HG03571 (cell line): ENCODE measurements around the gene EMC10.
"Not testable (repeated sequence)": the region's sequence is repeated elsewhere in the genome, so short reads cannot be mapped to it uniquely, and the experiment has no call there.

Experiments used
- ATAC-seq: cut with Tn5 transposase; IDR thresholded peaks from one replicate; pipeline ENCODE4 v1.9.1; 2021; ENCODE audit not compliant: unreplicated experiment

Gene EMC10

DNA sequence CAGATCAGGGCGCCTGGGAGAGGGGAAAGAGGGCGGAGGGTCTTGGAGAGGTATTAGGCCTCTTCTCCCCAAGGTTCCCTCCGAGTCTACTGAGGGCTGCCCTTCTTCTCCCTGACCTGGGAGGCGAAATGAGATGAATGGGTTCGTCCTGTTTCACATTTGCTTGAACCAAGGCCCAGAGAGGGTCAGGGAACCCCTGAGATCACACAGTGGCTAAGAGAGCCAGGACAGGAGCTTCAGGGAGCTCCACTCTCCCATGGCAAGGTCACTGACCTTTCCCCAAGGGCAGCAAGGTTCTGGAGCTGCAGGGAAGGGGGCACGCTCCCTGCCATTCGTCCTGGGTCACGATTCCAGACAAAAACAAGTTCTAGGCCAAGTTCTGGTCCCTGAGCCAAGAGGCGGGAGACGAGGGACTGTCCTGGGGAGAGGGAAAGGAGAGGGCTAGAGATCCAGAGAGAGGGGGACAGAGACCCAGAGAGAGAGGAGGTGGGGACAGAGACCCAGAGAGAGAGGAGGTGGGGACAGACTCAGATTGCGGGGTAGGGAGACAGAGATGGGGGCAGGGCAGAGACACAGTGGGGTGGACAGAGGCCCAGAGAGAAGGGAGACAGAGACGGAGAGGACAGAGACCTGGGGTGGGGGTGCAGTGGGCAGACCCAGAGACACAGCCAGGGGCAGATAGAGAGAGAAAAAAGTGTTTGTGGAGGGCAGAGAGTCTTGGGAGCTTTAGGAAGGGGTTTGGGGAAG, 36.9 kb downstream of the EMC10 start:
- ATAC-seq, result no peak

DNA sequence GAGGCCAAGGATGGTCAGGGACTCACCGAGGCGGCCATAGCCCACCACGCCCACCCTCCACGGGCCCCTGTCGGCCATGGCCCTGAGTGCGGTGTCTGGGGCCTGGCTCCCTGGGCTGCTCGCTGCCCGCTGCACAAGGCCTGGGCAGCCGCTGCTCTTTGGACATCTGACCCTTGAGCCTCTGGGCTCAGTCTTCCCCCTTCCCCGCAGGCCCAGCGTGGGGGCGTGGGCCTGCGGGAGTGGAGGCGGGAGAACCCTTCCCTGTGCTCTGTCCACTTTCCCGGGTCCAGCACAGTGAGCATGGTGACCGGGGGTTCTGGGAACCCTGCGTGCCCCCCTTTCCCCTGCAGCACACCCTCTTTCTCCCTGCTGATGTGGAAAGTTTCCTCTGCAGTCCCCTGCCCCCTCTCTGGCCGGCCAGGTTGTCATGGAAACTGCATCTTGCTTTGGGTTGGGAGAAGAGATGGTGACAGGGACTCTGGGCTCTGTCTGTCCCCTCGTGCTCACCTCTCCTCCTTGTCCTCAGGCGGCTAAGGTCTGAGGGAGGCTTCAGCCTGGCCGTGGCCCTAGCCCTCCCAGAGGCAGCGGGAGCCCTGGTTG, 37.5 kb downstream of the EMC10 start, which contains the start of gene ASPDH:
Gene ASPDH (minus strand): TSS at position 168 of the 600 bp plus-strand sequence. CDS start 90 bp downstream, at position 78.
- no peak for ATAC-seq

DNA sequence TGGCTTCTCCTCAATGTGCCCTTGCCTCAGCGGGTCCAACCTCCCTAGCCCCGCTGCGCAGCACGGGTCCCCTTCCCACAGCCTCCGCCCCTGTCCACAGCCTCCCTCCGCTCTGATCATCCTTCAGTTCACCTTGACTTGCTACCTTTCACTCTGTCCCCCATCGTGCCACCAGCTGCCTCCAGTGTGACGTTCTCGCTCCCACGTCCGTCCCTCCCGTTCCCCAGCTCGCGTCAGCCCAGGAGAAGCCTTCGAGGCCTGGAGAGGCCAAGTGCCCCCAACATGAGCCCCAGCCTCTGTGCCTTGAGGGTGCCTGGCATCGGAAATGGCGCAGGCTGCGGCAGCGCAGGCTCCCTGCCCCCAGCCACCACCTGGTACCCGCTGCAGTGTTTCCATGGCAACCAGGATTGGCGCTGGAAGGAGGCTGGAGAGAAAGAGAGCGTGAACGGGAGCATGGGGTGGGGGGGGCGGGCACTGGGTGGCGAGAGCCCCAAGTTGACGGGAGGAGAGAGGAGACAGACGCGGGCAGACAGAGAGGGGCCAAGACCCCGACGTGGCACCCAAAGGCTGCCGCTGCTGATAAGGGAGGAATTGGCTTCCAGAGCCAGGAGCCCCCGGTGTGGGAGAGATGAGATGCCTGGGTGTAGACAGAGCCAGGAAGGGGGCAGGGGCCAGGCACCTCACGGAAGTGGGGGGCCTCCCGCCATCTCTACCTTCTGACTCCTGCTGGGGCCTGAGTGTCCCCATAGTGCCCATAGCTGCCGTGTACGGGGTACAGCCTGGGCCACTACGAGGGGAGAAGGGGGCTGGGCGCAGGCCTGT, 38.2 kb downstream of the EMC10 start:
- no peak for ATAC-seq

DNA sequence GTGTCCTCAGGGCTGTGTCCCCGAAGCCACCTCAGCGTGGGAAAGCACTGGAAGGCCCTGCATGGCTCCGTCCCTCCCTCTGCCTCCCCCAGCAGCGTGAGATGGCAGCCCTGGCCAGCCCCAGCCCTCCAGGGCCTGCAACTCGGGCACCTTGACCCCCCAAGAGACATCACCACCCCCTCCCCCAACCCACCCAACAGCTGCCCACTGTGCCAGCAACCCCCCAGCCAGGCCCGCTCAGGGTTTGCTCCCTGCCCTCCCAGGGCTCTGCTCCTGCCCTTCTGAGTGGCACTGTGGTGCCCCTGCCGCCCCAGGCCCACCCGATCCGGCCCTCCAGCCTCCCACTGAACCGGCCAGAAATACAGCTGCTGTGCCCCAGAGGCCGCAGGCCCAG, 38.9 kb downstream of the EMC10 start:
- ATAC-seq, result no peak

DNA sequence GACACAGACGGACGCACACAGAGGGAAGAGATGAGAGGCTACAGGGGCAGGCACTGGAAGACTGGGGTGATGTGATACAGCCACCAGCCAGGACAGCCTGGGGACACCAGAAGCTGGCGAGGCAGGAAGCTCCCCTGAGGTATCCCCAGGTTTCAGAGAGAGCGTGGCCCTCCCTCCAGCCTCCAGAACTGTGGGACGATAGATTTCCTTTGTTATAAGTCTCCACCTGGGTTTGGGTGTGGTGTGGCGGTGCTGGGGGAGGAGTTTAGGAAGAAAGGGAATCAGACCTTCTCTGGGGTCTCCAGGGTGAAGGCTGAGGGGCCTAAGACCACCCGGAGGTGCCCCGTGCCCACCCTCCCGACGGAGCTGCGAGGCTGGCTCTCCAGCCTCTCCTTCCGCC, 40.1 kb downstream of the EMC10 start:
- no peak for ATAC-seq

DNA sequence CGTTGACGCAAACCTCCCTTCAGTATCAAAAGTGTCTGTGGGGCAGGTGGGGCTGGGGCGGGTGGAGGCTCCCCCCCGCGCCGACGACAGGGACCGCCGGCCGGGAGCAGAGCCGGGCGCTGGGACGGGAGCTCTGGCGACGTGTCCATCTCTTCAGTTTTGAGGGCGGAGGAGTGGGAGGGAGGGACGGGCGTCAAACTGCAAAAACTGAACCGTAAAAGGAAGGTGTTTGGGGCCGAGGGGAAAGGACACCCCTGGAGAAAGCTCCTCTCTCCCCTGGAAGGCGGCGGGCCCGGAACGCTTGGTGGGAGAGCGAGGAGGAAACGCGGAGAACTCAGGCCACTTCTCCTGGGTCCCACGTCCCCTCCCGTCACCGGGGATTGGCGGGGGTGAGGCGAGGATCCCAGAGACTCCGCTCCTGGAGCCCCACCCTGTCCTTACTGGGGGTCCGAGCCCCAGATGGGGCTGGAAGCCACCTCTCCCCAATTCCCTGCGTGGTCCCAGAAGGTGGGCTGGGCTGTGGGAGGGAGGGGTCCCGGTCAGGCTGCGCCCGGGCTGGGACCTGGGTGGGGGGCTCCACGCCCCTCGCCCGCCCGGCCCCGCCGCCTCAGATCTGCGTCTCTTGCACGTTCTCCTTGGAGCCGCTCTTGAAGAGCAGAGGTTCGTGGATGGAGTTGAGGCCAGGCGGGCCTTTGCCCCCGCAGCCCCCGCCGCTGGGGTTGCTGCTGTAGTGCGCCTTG, 40.8 kb downstream of the EMC10 start:
- no peak for ATAC-seq

DNA sequence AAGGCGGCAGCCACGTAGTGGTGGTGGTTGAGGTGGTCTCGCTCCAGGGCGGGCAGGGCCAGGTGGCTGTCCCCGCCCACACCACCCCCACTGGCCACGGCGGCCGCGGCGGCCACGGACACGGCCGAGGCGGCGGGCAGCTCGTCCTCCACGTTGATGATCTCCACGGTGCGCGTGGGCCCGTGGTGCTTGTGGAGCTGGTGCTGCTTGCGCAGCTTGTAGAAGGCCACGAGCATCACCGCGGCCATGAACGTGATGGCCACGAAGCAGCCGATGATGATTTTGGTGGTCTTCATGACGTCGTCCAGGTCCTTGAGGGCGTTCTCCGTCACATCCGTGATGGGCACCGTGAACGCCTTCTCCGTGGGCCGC, 41.4 kb downstream of the EMC10 start:
- ATAC-seq, result no peak

DNA sequence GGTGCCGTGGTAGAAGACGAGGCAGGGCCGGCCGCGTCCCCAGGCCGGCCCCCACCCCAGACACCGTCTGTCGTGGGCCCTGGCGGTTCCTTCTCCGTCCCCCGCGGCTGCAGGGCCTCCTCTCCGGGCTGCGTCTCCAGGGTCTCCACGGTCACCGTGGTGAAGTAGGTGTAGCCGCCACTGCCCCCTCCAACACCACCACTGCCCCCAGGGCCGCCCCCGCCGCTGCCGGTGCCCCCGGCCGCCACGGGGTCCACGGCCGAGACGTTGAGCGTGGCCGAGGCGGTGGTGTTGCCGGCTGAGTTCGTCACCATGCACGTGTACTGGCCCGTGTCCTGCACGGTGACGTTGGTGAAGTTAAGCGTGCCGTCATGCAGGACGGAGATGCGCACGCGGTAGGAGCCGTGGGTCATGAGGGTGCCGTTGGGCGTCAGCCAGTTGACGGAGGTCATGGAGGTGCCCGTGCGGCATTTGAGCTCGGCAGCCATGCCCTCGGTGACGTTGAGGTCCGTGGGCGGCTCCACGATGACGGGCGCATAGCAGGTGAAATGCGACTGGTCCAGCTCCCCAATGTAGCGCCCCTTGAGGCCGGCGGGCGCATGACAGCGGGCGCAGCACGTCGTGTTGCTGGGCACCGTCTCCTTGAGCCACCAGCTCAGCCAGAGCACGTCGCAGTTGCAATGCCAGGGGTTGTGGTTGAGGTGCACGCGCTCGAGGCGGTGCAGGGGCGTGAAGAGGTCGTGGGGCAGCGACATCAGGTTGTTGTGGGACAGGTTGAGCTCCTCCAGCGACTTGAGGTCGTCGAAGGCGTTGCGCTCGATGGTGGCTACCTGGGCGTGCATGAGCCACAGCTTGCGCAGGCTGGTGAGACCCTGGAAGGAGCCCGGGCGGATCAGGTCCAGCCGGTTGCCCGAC, 42.0 kb downstream of the EMC10 start:
- no peak for ATAC-seq

DNA sequence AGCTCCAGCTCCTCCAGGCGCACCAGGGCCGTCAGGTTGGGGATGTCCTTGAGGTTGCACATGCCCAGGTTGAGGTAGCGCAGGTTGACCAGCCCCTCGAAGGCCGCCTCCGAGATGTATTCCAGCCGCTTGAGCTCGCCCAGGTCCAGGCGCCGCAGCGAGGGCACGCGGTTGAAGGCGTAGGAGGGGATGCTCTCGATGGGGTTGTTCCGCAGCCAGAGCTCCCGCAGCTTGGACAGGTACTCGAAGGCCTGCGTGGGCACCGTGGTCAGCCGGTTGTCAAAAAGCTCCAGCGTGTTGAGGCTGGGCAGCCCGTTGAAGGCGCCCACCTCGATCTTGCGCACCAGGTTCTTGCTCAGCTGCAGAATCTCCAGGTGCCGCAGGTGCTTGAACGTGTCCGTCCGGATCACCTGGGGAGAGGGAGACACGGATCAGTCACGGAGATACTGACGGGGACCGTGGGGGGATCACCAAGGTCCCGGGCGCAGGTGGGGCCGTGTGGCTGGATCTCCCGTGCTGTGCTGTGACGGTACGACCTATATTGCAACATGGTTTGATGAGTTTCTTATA, 42.8 kb downstream of the EMC10 start:
- no peak for ATAC-seq

DNA sequence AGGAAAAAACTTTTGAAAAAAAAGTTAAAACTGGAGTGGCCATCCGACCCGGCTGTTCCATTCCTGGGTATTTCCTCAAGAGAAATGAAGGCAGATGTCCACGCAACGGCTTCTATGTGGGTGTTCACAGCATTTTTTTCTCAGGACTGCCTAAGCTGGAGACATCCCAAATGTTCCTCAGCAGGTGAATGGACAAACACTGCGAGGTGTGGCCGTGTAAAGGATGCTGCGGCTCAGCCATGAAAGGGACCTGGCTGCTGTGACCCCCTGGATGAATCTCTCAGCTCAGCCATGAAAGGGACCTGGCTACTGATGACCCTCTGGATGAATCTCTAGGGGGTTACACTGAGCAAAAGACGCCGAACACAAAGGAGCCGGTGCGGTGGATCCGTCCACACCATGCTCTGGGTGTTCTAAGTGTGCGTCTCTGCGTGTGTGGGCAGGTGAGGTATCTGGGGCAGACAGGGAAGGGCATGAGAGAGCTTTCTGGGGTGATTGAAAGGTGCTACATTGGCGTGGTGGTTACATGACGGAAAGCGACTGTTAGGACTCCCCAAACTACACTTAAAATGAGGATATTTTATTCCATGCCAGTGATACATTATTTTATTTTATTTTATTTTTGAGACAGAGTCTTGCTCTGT, 44.6 kb downstream of the EMC10 start:
- ATAC-seq, result no peak

DNA sequence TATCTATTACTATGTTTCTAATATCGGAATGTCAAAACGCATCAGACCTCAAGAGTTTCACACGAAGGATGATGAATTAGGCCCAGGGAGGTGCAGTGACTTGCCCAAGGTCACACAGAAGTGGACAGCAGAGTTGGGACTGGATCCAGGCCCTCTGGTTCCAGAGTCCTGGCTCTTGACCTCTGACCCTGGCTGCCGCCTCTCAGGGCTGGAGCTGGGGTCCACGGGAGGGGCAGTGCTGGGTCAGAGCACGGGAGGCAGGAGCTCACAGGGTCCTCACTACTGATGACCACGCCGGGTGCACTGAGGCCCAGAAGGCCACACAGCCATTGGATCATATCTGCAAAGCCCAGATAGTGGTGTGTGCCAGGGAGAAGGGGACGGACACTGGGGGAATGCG, 46.6 kb downstream of the EMC10 start:
- no peak for ATAC-seq

DNA sequence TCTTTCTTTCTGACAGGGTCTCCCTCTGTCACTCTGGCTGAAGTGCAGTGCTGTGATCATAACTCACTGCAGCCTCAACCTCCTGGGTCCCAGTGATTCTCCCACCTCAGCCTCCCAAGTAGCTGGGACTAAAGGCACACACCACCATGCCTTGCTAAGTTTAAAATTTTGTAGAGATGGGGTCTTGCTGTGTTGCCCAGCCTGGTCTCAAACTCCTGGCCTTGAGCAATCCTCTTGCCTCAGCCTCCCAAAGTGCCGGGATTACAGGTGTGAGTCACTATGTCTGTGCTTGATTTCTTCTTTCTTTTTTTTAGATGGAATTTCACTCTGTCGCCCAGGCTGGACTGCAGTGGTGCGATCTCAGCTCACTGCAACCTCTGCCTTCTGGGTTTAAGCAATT, 51.7 kb downstream of the EMC10 start:
- ATAC-seq, result not testable (repeated sequence)

DNA sequence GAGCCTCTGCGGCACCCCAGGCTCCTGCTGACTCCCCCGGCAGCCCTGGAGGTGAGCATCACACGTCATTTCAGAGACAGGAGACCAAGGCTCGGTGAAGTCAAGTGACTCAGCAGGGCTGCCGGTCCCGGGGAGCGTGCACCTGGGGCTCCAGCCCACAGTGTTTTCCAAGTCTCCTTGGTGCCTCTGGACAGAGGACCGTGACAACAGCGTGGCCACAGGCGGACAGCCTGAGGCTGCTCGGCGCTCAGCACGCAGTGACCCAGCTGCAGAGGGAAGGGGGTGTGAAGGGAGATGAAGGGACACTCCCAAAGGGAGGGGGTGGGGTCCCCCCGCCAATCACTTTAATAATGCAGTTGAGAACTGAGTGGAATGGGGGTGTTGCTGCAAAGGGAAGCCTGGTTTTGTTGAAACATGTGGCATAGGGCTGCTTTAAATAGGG, 54.9 kb downstream of the EMC10 start:
- ATAC-seq, result no peak

DNA sequence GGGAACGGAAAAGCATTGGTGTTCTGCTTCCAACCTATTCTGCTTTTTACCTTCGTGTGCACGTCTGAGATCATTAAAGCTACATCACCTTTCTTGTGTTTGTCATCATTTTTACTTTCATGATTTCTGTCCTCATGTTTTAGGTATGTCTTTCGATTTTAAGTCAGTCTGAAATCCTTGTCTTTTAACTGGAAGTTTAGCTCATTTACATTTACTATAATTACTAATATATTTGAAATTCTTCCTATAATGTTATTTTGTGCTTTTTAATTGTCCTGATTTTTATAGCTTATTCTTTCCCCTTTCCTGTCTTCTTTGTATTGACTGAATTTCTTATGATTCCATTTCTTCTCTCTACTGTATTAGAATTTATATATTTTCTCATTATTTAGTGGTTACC, 56.6 kb downstream of the EMC10 start:
- ATAC-seq, result no peak

DNA sequence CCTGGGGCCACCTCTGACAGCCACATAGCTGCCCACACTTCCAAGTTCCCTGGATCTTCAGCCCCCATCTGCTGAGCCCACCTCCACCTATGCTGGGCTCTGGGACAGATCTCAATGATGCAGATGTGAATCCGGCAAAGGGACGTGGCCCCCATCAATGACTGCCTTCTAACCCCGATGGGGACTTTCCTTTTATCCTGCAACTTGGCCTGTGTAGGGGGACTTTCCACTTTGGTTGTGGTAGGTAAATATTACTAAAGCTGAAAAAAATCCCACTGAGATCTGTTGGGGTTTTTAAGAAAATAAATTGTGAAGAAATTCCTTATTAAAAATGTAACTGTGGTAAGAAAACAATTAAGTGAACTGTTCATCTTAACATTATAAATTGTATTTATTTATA, 58.2 kb downstream of the EMC10 start:
- ATAC-seq, result no peak

DNA sequence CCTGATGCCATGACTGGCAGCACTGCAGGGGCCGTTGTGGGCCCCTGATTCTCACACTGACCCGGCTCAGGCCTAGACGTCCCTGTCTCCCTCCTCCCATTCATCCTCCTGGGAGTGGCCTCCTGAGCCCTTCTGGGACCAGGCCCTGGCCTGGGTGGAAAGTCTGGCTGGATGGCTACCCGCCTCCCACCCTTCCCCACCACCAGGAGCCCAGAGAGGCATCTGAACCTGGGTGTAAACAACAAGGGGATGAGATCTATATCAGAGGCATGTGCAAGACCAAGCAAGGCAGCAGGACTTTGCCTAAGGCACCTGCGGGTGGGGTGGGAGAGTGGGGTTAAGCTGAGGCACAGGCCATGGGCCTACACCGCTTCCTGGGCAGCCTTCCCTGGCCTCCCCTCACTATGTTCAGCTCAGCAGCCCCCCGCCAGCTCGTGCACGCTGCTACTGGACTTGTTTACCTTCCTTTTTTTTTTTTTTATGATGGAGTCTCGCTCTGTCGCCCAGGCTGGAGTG, 59.4 kb downstream of the EMC10 start:
- ATAC-seq, result no peak

DNA sequence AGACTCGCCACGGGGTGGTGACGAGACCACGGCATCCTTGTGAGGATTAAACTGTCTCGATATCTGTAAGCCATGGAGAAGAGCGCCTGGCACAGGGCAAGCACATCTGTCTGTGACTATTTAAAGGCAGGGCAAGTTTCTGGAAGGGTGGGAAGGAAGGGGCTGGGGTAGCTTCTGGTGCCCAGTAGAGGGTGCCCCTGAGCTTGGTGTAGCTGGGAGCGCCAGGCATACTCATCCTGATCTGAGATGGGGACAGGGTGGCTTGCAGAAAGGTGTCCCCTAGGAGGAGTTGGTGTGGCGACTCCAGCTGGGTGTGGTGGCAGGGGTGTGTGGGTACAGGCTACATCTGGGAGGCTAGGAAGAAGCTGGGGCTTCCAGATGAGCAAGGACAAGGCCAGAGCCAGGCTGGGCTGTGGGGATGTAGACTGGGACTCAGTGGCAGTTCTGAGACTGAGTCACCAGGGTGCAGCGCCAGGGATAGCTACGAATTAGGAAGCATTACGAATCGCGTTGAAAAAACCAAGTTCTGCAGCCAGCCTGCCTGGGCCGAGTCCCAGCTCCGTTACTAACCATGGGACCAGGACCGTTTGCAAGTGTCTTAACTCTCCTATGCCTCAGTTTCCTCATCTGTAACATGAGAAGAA, 60.5 kb downstream of the EMC10 start:
- no peak for ATAC-seq

DNA sequence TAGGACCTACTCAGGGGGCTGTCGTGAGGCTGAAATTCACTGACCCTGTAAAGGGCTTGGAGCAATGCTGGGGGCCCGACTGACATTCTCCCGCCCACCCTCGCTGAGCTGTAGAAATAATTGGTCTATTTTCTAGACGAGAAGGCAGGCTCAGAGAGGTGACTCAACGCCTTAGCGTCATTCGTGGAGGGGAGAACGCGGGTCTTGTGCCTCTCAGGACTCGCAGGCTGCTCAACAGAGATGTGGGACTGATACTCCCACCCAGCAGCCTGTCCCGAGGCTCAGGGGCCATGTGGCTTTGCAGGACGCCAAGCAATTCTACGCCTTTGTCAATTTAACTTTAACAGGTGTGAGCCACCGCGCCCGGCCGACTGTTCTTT, 61.0 kb downstream of the EMC10 start:
- no peak for ATAC-seq

DNA sequence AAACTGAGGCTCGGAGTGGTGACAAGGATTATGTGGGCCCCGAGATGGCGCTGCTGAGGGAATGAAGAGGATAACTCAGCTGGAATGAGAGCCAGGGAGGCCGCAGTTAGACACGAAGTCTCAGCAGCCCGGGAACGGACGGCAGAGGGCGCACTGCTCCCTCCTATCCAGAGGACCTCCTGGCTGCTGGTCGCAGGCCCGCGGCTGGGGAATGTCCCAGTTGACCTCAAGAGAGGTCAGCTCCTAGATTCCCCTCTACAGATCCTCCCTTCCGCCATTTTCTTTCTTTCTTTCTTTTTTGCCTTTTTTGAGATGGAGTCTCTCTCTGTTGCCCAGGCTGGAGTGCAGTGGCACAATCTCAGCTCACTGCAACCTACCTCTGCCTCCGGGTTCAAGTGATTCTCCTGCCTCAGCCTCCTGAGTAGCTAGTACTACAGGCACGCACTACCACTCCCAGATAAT, 61.5 kb downstream of the EMC10 start:
- no peak for ATAC-seq
